Retinal pigment epithelial cell (primary cell): ENCODE measurements around the gene NT5M.

Source experiments
- DNase-seq: peaks from one replicate; pipeline ENCODE4 v3.0.0-alpha.2; 2010; ENCODE audit warnings: low read depth
- H3K4me3 ChIP-seq: 2 replicates; pipeline ENCODE4 v1.5.1; 2011; ENCODE audit warnings: mild to moderate bottlenecking, low read length, control low read depth, moderate library complexity
- TF ChIP-seq, protein P1 (sequence below): conservative IDR thresholded peaks from 2 replicates; pipeline ENCODE4 v1.5.1; 2011; ENCODE audit warnings: low read depth, low read length, control low read depth, inconsistent platforms

The NT5M gene

GRCh38 chr17:17315142-17315821 lies 12.1 kb downstream of the NT5M start:
- H3K4me3 ChIP-seq, result no peak overlapping the region
- TF ChIP-seq, protein P1, sequence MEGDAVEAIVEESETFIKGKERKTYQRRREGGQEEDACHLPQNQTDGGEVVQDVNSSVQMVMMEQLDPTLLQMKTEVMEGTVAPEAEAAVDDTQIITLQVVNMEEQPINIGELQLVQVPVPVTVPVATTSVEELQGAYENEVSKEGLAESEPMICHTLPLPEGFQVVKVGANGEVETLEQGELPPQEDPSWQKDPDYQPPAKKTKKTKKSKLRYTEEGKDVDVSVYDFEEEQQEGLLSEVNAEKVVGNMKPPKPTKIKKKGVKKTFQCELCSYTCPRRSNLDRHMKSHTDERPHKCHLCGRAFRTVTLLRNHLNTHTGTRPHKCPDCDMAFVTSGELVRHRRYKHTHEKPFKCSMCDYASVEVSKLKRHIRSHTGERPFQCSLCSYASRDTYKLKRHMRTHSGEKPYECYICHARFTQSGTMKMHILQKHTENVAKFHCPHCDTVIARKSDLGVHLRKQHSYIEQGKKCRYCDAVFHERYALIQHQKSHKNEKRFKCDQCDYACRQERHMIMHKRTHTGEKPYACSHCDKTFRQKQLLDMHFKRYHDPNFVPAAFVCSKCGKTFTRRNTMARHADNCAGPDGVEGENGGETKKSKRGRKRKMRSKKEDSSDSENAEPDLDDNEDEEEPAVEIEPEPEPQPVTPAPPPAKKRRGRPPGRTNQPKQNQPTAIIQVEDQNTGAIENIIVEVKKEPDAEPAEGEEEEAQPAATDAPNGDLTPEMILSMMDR, result no peak
- no peak for DNase-seq

DNA sequence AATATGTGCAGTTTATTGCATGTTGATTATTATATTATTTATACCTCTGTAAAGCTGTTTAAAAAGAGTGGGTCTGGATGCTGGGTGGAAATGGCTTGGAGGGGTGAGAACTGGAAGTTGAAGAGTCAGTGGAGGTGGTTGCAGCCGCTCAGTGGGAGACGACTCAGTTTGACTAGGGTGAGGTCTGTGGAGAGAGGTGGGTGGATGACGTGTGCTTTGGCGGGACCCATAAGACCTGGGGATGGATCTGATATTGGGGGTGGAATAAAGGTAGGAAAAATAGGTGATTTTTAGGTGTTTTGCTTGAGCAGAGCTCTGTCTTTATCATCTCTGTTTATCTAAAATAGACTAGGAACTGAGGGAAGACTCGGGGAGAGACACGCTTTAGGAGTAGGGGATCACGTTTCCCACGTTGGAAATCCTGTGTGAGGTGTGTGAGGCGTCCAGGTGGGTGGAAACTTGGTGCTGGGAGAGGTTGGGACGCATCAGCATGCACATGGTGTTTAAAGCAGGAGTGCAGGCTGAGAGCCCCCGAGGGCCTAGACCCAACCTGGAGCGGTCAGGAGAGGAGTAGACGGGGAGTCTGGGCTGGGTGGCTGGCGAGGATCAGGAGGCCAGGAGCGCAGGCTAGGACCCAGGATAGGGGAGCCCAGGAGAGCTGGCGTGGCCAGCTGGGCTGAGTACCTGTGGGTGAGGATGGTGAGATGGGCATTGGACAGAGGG lies 17.2 kb downstream of the NT5M start:
- TF ChIP-seq, protein P1, result no peak
- no peak overlapping the region for H3K4me3 ChIP-seq
- no peak for DNase-seq

DNA sequence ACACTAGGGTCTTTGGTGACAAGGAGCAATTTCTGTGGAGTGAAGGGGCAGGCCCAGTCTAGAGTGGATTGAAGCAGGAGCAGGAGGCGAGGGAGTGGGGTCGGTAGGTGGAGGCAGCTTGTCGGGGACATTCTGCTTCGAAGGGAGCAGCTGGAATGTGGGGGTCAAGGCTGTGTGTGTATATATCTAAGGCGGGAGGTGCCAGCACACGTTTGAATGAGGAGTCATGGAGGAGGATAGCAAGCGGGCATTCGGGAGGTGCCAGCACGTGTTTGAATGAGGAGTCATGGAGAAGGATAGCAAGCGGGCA lies 17.7 kb downstream of the NT5M start:
- no peak for DNase-seq
- TF ChIP-seq, protein P1, result no peak
- no peak overlapping the region for H3K4me3 ChIP-seq

- no peak overlapping the region for H3K4me3 ChIP-seq
- TF ChIP-seq, protein P1, result no peak
- DNase-seq, result no peak
Observed at GRCh38 chr17:17321356-17322025, 18.3 kb downstream of the NT5M start.

DNA sequence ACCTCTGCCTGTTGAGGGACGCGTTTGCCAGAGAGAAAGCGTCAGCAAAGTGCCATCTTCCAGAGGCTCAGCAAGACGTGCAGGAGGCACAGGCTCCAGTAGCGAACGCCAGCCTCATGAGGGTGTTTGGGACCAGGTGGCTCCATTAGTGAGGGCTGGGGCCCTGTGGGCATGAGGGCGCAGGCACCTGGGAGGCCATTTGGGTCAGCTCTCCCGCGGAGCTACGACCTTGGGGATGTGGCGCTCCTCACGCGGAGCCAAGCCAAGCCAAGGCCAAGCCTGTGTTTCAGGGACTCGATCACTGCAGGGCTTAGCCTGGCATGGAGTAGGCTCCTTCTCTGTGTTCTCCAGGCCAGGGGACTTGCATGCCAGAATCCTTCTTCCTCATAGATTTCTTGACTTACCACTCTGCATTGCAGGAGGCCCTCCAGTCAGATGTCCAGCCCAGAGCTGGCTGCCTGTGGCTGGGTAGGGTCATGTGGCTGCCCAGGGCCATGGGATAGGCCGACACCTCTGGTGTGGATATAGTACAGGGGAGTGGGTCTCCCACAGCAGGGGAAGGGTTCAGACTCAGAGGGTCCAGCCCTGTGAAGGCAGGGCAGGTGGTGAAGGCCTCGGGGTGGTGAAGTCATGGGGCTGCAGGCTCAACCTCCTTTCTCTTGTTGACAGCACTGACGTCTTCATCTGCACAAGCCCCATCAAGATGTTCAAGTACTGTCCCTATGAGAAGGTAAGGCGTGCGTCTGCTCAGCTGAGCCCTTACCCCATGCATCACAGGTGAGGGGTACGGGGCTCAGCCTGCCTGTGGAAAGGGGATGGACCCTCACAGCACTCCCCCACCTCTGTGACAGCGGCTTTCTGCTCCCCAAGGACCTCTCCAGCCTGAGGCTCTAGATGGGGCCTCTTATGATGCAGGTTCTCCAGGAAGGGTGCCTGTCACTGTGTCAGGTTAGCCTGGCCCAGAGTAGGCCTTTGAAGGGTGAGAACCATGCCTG lies 19.6 kb downstream of the NT5M start:
- DNase-seq, result no peak
- no peak overlapping the region for H3K4me3 ChIP-seq
- TF ChIP-seq, protein P1, result no peak

- no peak overlapping the region for H3K4me3 ChIP-seq
- TF ChIP-seq, protein P1, result no peak
- DNase-seq, result no peak
Observed at GRCh38 chr17:17324616-17325015, 21.4 kb downstream of the NT5M start.
